Measurements from ENCODE around the gene PTPRM. TPM values are rescaled to one million over a fixed set of nuclear protein-coding genes. Genes with fewer than 3 reads are reported as not detected.
A peak's percentile ranks its signal among the peaks of the same experiment; 100 is the strongest.

The PTPRM gene
- total RNA-seq, 1 donor from 2014 or later: 65.5 TPM

GRCh38 chr18:8424917-8425725, 858.0 kb downstream of the PTPRM start:
- no peaks in the 10 kb centered on the region for H3K36me3 ChIP-seq (ENCODE audit: control insufficient read depth, insufficient read depth, low read length)
- no peak overlapping the region for H3K4me3 ChIP-seq (ENCODE audit: low read depth, low read length)
- H3K27me3 ChIP-seq (ENCODE audit: control insufficient read depth, insufficient read depth, low read length): no peaks in the 10 kb centered on the region
- DNase-seq (ENCODE audit: low read depth): peak; percentile 82
- no peak for TF ChIP-seq CTCF (IDR thresholded peaks at IDR 0.05; ENCODE audit: insufficient read depth, low read length, poor library complexity, severe bottlenecking)

DNA sequence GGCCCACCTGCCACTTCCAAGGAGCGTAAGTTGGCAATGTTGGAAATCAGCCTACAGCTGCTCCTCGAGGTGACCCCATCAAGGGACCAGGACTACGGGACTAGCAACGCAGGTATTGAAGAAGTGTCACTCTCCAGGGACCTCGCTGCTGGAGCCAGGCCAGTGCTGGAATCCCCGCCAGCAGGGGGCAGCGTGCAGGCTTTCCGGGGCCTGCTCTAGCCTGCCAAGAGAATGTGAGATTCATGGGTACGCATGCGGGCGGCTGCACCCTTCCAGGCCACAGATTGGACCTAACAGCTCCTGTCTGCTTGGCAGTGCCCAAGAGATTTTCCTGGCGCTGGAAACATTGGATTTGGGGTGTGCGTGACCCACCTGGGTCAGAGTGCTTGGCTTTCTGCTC, 859.3 kb downstream of the PTPRM start:
- no peak for DNase-seq (ENCODE audit: low read depth)
- Histone ChIP-seq H3K4me3 (ENCODE audit: low read depth, low read length) (no peak overlapping the region), H3K27me3 (ENCODE audit: control insufficient read depth, insufficient read depth, low read length) (peaks cover 2% of the 10 kb centered on the region), H3K36me3 (ENCODE audit: control insufficient read depth, insufficient read depth, low read length) (no peaks in the 10 kb centered on the region)
- peak; percentile 41 for TF ChIP-seq CTCF (IDR thresholded peaks at IDR 0.05; ENCODE audit: insufficient read depth, low read length, poor library complexity, severe bottlenecking)

GRCh38 chr18:8427339-8427738, 860.2 kb downstream of the PTPRM start:
- no peak overlapping the region for H3K4me3 ChIP-seq (ENCODE audit: low read depth, low read length)
- peaks cover 2% of the 10 kb centered on the region for H3K27me3 ChIP-seq (ENCODE audit: control insufficient read depth, insufficient read depth, low read length)
- TF ChIP-seq CTCF (IDR thresholded peaks at IDR 0.05; ENCODE audit: insufficient read depth, low read length, poor library complexity, severe bottlenecking): no peak
- DNase-seq (ENCODE audit: low read depth): no peak
- H3K36me3 ChIP-seq (ENCODE audit: control insufficient read depth, insufficient read depth, low read length): no peaks in the 10 kb centered on the region

DNA sequence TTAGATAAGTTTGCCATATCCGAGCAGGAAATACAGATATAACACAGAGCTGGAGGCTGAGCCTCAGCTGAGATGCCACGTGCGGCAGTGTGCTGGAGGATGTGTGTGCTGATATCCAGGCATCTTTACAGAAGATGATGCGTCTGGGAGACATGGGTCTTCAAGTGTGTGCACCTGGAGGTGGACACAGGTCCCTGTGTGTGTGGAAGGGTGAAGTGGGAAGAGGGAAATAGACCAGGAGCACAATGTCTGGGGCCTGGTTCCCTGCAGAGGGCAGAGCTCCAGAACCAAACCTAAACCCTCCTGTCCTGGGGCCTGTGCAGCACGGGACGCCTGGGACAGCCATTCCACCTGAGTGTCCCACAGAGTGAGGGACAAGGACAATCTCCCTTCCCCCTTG, 861.8 kb downstream of the PTPRM start:
- H3K4me3 ChIP-seq (ENCODE audit: low read depth, low read length): no peak overlapping the region
- DNase-seq (ENCODE audit: low read depth): no peak
- no peaks in the 10 kb centered on the region for H3K36me3 ChIP-seq (ENCODE audit: control insufficient read depth, insufficient read depth, low read length)
- H3K27me3 ChIP-seq (ENCODE audit: control insufficient read depth, insufficient read depth, low read length): peaks cover 2% of the 10 kb centered on the region
- no peak for TF ChIP-seq CTCF (IDR thresholded peaks at IDR 0.05; ENCODE audit: insufficient read depth, low read length, poor library complexity, severe bottlenecking)

GRCh38 chr18:8431036-8431435, 863.9 kb downstream of the PTPRM start:
- no peak for TF ChIP-seq CTCF (IDR thresholded peaks at IDR 0.05; ENCODE audit: insufficient read depth, low read length, poor library complexity, severe bottlenecking)
- no peaks in the 10 kb centered on the region for H3K36me3 ChIP-seq (ENCODE audit: control insufficient read depth, insufficient read depth, low read length)
- peaks cover 10% of the 10 kb centered on the region for H3K27me3 ChIP-seq (ENCODE audit: control insufficient read depth, insufficient read depth, low read length)
- DNase-seq (ENCODE audit: low read depth): no peak
- H3K4me3 ChIP-seq (ENCODE audit: low read depth, low read length): no peak overlapping the region

GRCh38 chr18:8433323-8433722, 866.2 kb downstream of the PTPRM start:
- Histone ChIP-seq H3K36me3 (ENCODE audit: control insufficient read depth, insufficient read depth, low read length) (no peaks in the 10 kb centered on the region), H3K4me3 (ENCODE audit: low read depth, low read length) (no peak overlapping the region), H3K27me3 (ENCODE audit: control insufficient read depth, insufficient read depth, low read length) (peaks cover 10% of the 10 kb centered on the region)
- no peak for TF ChIP-seq CTCF (IDR thresholded peaks at IDR 0.05; ENCODE audit: insufficient read depth, low read length, poor library complexity, severe bottlenecking)
- DNase-seq (ENCODE audit: low read depth): no peak
